K562 (cell line): ENCODE measurements around the gene FAM107B. TPM values are rescaled to one million over a fixed set of nuclear protein-coding genes. Genes with fewer than 3 reads are reported as not detected.

Source experiments
- ATAC-seq: fragments of 200-7000 bp; cut with Tn5 transposase; 3 replicates; pipeline ENCODE4 v1.9.1; 2020; ENCODE audit warnings: moderate library complexity
- BruUV-seq: library from RNA; stranded (reverse); fragments of 400-500 nt; replicated peaks from 2 replicates; lab custom pipeline; 2021; lab: Mats Ljungman, UMichigan
- CTCF ChIA-PET: fragments of 300-600 bp; formaldehyde crosslinking; extraction: SDS; loops from one replicate; lab custom pipeline; 2021; ENCODE audit warnings: low intra/inter-chr PET ratio; lab: Yijun Ruan, JAX
- POLR2A ChIA-PET: fragments of 300-600, 350-650 bp; sonication (Branson Sonifier 250); formaldehyde crosslinking; extraction: SDS; loops from one replicate; lab custom pipeline; 2021; ENCODE audit warnings: antibody characterized with exemption, inconsistent platforms; lab: Yijun Ruan, JAX
- DNase-seq, 4 experiments: peaks; one replicate each; pipeline versions ENCODE4 v3.0.0 to v3.0.0-alpha.2; 2011 to 2018; ENCODE audit warnings: low spot score in 3 of 4, mixed read lengths in 3 of 4; ENCODE audit errors: extremely low read depth in 1 of 4
- FAIRE-seq: peaks from 2 replicates; lab custom pipeline; 2011; peaks lifted over from hg19 to GRCh38; lab: Jason Lieb, UNC
- H2AFZ ChIP-seq: 2 replicates; pipeline ENCODE4 v1.6.0; 2011; ENCODE audit warnings: low read depth, low read length, control low read depth, inconsistent platforms
- H3K27ac ChIP-seq: fragments of 200-600 bp; 3 replicates; pipeline ENCODE4 v1.8.0; 2011; ENCODE audit warnings: low read depth, mild to moderate bottlenecking, control low read depth, inconsistent platforms, low read length, moderate library complexity, mixed read lengths; ENCODE audit errors: extremely low read depth
- H3K27me3 ChIP-seq, 2 experiments: fragments of 300-600 bp in 1 of 2; 2 replicates in 1 of 2; 3 replicates in 1 of 2; pipeline versions ENCODE4 v1.6.0 to v1.8.0; 2011; ENCODE audit warnings: inconsistent platforms in 2 of 2, low read length in 2 of 2, mild to moderate bottlenecking in 1 of 2, mixed read lengths in 1 of 2, moderate library complexity in 1 of 2; ENCODE audit not compliant: control insufficient read depth in 2 of 2, insufficient read depth in 2 of 2
- H3K36me3 ChIP-seq: fragments of 300-600 bp; 3 replicates; pipeline ENCODE4 v1.8.0; 2011; ENCODE audit warnings: mild to moderate bottlenecking, low read length, inconsistent platforms; ENCODE audit not compliant: control insufficient read depth, insufficient read depth
- H3K4me1 ChIP-seq, 2 experiments: fragments of 200-600 bp in 1 of 2; replicated peaks in 1 of 2; 2 replicates in 1 of 2; 3 replicates in 1 of 2; pipeline versions ENCODE4 v1.5.1 to v1.8.0; 2011; ENCODE audit warnings: inconsistent platforms in 2 of 2, low read length in 2 of 2, mild to moderate bottlenecking in 1 of 2, mixed read lengths in 1 of 2, moderate library complexity in 1 of 2; ENCODE audit not compliant: control insufficient read depth in 2 of 2, insufficient read depth in 2 of 2
- H3K4me2 ChIP-seq: 2 replicates; pipeline ENCODE4 v1.6.1; 2011; ENCODE audit warnings: low read length, control low read depth, inconsistent platforms, mixed read lengths; ENCODE audit not compliant: insufficient read depth
- H3K4me3 ChIP-seq: fragments of 200-600 bp; sonication (generic), shearing (Covaris generic); 2 replicates; pipeline ENCODE4 v1.5.1; 2016; ENCODE audit warnings: control low read depth, inconsistent platforms
- H3K79me2 ChIP-seq: fragments of 200-600 bp; 3 replicates; pipeline ENCODE4 v1.8.0; 2011; ENCODE audit warnings: low read length, inconsistent platforms; ENCODE audit not compliant: control insufficient read depth, insufficient read depth
- H3K9ac ChIP-seq, 2 experiments: 2 replicates each; pipeline versions ENCODE4 v1.6.0 to v1.6.1; 2011; ENCODE audit warnings: low read depth in 2 of 2, low read length in 2 of 2, control low read depth in 1 of 2, inconsistent platforms in 1 of 2, mild to moderate bottlenecking in 1 of 2, mixed read lengths in 1 of 2; ENCODE audit not compliant: insufficient read depth in 1 of 2
- H3K9me1 ChIP-seq: one replicate; pipeline ENCODE4 v1.6.0; 2011; ENCODE audit warnings: inconsistent platforms, mild to moderate bottlenecking, low read length, moderate library complexity; ENCODE audit not compliant: control insufficient read depth, insufficient read depth
- H3K9me3 ChIP-seq: replicated peaks from 2 replicates; pipeline ENCODE4 v1.5.1; 2011; ENCODE audit warnings: low read depth, low read length, inconsistent platforms; ENCODE audit not compliant: control insufficient read depth, insufficient read depth
- H4K20me1 ChIP-seq: replicated peaks from 2 replicates; pipeline ENCODE4 v1.6.1; 2011; ENCODE audit warnings: low read length, inconsistent platforms, mixed read lengths; ENCODE audit not compliant: control insufficient read depth, insufficient read depth
- ADNP ChIP-seq: fragments of 200-800 bp; sonication (Bioruptor generic); IDR thresholded peaks from 2 replicates; pipeline ENCODE4 v1.6.1; 2016; ENCODE audit warnings: missing genetic modification characterization, missing compliant biosample characterization
- CHD2 ChIP-seq: IDR thresholded peaks from 2 replicates; pipeline ENCODE4 v1.6.1; 2011; ENCODE audit warnings: low read depth, low read length
- ELF2 ChIP-seq: fragments of 250-450 bp; sonication (Bioruptor Pico); IDR thresholded peaks from 2 replicates; pipeline ENCODE4 v1.5.0; 2021; ENCODE audit warnings: mild to moderate bottlenecking
- HDAC1 ChIP-seq, 2 experiments: fragments of 450-650 bp; IDR thresholded peaks; 2 replicates each; pipeline ENCODE4 v1.6.1; 2016 to 2017; ENCODE audit warnings: inconsistent platforms in 1 of 2, mild to moderate bottlenecking in 1 of 2, moderate library complexity in 1 of 2
- KLF10 ChIP-seq: fragments of 250-450 bp; sonication (Bioruptor Pico); IDR thresholded peaks from 2 replicates; pipeline ENCODE4 v1.6.1; 2021; ENCODE audit warnings: matching md5 sums
- MYC ChIP-seq, 2 experiments: fragments of 250-450 bp in 1 of 2; sonication (Bioruptor Pico) in 1 of 2; IDR thresholded peaks; 2 replicates each; pipeline versions ENCODE4 v1.5.1 to v1.6.1; 2012 to 2021; ENCODE audit warnings: low read depth in 2 of 2, borderline replicate concordance in 1 of 2, improper control_type of control experiment in 1 of 2, low read length in 1 of 2, mild to moderate bottlenecking in 1 of 2, moderate library complexity in 1 of 2
- NFATC3 ChIP-seq: fragments of 450-650 bp; IDR thresholded peaks from 2 replicates; pipeline ENCODE4 v1.6.1; 2017; ENCODE audit warnings: mild to moderate bottlenecking
- RBFOX2 ChIP-seq: fragments of 200-400 bp; formaldehyde crosslinking; IDR thresholded peaks from 2 replicates; pipeline ENCODE4 v1.6.1; 2017; ENCODE audit warnings: low read depth, mild to moderate bottlenecking, low read length, moderate library complexity
- THRA ChIP-seq: fragments of 450-650 bp; IDR thresholded peaks from 2 replicates; pipeline ENCODE4 v1.6.1; 2017; ENCODE audit warnings: mild to moderate bottlenecking, moderate library complexity
- ZNF239 ChIP-seq: fragments of 250-450 bp; sonication (Bioruptor Pico); IDR thresholded peaks from 2 replicates; pipeline ENCODE4 v1.4.0; 2020; ENCODE audit warnings: mild to moderate bottlenecking
- ZNF316 ChIP-seq: fragments of 450-650 bp; IDR thresholded peaks from 2 replicates; pipeline ENCODE4 v1.6.1; 2016
- WGBS: fragments of 100-300 bp; shearing (Covaris generic); methylation state at CpG from one replicate; pipeline ENCODE4 v1.1.6; 2016; ENCODE audit warnings: low coverage, mixed read lengths; ENCODE audit not compliant: insufficient coverage; ENCODE audit errors: missing lambda C conversion rate; 5-methylcytosine and 5-hydroxymethylcytosine counted together
- in situ Hi-C: fragments of 300-500 bp; cut with MboI; formaldehyde crosslinking; loops from 4 replicates; pipeline ENCODE4 v1.15.0; 2018; ENCODE audit warnings: inconsistent platforms, mixed read lengths
- intact Hi-C: fragments of 100-400 bp; cut with micrococcal nuclease; formaldehyde crosslinking; loops from 2 replicates; pipeline ENCODE4 v1.14.2; 2022
- polyA plus RNA-seq, 8 experiments: library from polyadenylated mRNA; depleted of rRNA in 4 of 8; stranded (reverse) in 5 of 8; unstranded in 3 of 8; fragments of >200 nt; fragmentation: Nextera tagmentation in 2 of 8; fragmentation: Illumina TruSeq in 1 of 8; extraction: Ambion mirVana in 2 of 8; extraction: Trizol in 1 of 8; gene quantifications; 2 replicates each; pipeline versions ENCODE4 v1.2.1 to v1.2.3, GENCODE V29; 2011 to 2014; ENCODE audit warnings: inconsistent platforms in 1 of 8, missing spikeins in 1 of 8
- total RNA-seq, 7 experiments: library from RNA; depleted of rRNA in 6 of 7; stranded (reverse); fragments of >200 nt in 6 of 7; fragmentation: Illumina TruSeq in 2 of 7; extraction: Trizol in 2 of 7; gene quantifications; 2 replicates each; pipeline versions ENCODE4 v1.2.1 to v1.2.3, GENCODE V29; 2011 to 2021; ENCODE audit warnings: low replicate concordance in 1 of 7
- TF ChIP-seq, protein P1 (sequence below): sonication (generic); formaldehyde crosslinking; IDR thresholded peaks from 2 replicates; pipeline ENCODE4 v1.8.0; 2023; ENCODE audit warnings: mild to moderate bottlenecking, missing genetic modification reagents

Gene FAM107B
- total and polyA plus RNA-seq, 9 of the 15 experiments (the other 6 are each of a cell fraction or from before 2014, with no cell fraction given) = 0.40 to 2.8 (median 1.4) TPM

- Histone ChIP-seq H2AFZ (no peak overlapping the region), H3K4me2 (no peak overlapping the region), H3K27ac (no peak overlapping the region), H3K9ac (no peak overlapping the region), H3K4me3 (no peak overlapping the region), H3K9me1 (no peaks in the 10 kb centered on the region), H4K20me1 (no peaks in the 10 kb centered on the region), H3K36me3 (no peaks in the 10 kb centered on the region), H3K79me2 (no peaks in the 10 kb centered on the region), H3K4me1 (no peaks in the 10 kb centered on the region), H3K27me3 (no peaks in the 10 kb centered on the region), H3K9me3 (no peaks in the 10 kb centered on the region)
- DNase-seq = no peak
- ATAC-seq = no peak
- intact Hi-C loops (no loop called here), in situ Hi-C loops (no loop called here)
- FAIRE-seq = no peak
- no peak for TF ChIP-seq ADNP (tag)
- TF ChIP-seq KLF10 = no peak
- TF ChIP-seq HDAC1 (IDR thresholded peaks at IDR 0.05) = no peak
- TF ChIP-seq MYC (IDR thresholded peaks at IDR 0.05; ENCODE audit: low read depth, low read length) = no peak
- no peak for TF ChIP-seq MYC (CRISPR knock-in tag; IDR thresholded peaks at IDR 0.05; ENCODE audit: borderline replicate concordance, low read depth)
- 0% methylated on average over 2 of the region's 2 CpGs for WGBS
- POLR2A ChIA-PET = no interaction called here
- CTCF ChIA-PET = no interaction called here
- no TSS peak for BruUV-seq
Observed at GRCh38 chr10:14724931-14725330, 49.8 kb downstream of the FAM107B start.

DNA sequence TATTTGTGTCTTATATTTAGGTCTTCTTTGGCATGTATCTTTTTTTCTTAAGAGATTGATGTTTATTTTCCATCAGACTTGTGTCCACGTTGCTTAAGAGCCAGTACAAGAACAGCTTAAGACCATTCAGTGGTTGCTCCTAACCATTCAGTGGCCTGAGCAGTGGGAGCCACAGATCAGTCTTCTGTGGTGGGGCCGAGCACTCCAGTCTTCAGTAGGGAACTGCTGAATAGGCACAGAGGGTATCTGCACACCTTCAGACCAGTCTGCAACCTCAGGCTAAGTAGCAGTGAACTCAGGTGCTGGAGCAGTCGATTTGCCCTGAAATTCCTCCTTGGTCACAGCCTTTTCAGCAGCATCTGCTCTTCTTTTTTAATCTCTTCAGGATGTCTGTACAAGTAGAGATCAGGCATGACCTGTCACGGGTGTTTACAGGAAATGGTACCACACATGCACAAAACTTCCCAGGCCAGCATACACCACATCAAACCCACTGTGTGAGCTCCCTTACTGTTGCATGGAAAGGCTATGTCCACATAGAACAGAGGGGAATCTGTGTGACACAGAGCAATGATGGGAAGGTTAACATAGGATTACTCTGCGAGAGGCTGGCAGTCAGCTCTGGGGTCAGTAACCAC lies 51.5 kb downstream of the FAM107B start:
- DNase-seq (no peak), ATAC-seq (no peak), FAIRE-seq (no peak)
- no TSS peak for BruUV-seq
- 0% methylated on average over 5 of the region's 5 CpGs for WGBS
- CTCF ChIA-PET = no interaction called here
- Histone ChIP-seq H3K9me3 (no peaks in the 10 kb centered on the region), H2AFZ (no peak overlapping the region), H3K27me3 (peaks cover 2 to 11% of the 10 kb centered on the region in 2 experiments; a peak in 3 of 5 replicates), H3K4me3 (no peak overlapping the region), H3K79me2 (no peaks in the 10 kb centered on the region), H3K27ac (no peak overlapping the region), H4K20me1 (no peaks in the 10 kb centered on the region), H3K36me3 (no peaks in the 10 kb centered on the region), H3K4me1 (no peaks in the 10 kb centered on the region), H3K9me1 (no peaks in the 10 kb centered on the region), H3K9ac (no peak overlapping the region), H3K4me2 (no peak overlapping the region)
- intact Hi-C loops = no loop called here
- POLR2A ChIA-PET = no interaction called here
- in situ Hi-C loops = no loop called here
- TF ChIP-seq ZNF316 (no peak), CHD2 (no peak), THRA (no peak), ELF2 (CRISPR knock-in tag) (no peak), ZNF239 (CRISPR knock-in tag) (no peak), RBFOX2 (no peak), NFATC3 (no peak)
- TF ChIP-seq, protein P1, sequence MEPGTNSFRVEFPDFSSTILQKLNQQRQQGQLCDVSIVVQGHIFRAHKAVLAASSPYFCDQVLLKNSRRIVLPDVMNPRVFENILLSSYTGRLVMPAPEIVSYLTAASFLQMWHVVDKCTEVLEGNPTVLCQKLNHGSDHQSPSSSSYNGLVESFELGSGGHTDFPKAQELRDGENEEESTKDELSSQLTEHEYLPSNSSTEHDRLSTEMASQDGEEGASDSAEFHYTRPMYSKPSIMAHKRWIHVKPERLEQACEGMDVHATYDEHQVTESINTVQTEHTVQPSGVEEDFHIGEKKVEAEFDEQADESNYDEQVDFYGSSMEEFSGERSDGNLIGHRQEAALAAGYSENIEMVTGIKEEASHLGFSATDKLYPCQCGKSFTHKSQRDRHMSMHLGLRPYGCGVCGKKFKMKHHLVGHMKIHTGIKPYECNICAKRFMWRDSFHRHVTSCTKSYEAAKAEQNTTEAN (CRISPR knock-in tag) = no peak
